ENCODE results near the gene PPP2R3B.

PPP2R3B gene

DNA sequence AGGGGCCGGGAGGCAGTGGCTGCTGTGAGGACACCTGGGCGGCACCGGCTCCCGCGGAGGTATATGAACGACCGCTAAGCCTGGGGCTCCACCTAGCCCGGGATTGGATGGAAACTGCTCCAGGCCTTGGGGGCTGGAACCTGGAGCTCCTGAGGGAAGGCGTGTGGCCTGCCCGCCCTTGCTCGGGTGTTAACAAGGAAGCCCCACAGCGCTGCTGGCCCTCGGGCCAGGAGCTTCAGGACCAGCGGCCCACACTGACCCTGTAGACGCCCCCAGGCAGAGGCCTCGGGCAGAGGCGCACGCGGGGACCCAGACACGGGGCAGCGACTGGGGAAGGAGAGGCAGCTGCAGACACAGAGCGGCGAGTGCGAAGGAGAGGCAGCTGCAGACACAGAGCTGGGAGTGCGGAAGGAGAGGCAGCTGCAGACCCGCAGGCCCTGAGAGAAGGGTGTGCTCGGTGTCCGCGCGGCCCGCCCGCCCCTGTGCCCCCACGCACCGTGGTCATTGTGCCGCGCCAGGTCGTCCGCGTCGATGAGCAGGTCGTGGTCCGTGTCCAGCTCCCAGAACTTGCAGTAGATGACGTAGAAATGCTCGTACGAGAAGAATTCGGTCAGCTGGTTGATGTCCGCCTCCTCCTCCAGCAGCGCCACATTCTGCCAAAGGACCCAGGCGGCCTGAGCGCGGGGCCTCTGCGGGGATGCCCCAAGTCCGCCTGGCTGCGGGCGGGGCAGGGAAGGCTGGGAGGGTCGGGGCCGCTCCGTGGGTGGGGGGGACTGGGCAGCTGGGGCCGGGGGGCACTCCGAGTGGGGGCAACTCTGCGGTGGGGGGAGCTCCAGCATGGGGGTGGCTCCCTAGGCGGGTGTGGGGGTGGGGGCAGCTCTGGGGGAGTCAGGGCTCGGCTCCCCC lies 41.4 kb downstream of the PPP2R3B start:
- H3K4me3 ChIP-seq (ENCODE audit: low read length) = no peak overlapping the region
- TF ChIP-seq, protein P1, sequence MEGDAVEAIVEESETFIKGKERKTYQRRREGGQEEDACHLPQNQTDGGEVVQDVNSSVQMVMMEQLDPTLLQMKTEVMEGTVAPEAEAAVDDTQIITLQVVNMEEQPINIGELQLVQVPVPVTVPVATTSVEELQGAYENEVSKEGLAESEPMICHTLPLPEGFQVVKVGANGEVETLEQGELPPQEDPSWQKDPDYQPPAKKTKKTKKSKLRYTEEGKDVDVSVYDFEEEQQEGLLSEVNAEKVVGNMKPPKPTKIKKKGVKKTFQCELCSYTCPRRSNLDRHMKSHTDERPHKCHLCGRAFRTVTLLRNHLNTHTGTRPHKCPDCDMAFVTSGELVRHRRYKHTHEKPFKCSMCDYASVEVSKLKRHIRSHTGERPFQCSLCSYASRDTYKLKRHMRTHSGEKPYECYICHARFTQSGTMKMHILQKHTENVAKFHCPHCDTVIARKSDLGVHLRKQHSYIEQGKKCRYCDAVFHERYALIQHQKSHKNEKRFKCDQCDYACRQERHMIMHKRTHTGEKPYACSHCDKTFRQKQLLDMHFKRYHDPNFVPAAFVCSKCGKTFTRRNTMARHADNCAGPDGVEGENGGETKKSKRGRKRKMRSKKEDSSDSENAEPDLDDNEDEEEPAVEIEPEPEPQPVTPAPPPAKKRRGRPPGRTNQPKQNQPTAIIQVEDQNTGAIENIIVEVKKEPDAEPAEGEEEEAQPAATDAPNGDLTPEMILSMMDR (conservative IDR thresholded peaks at IDR 0.05; ENCODE audit: low read length) = no peak

DNA sequence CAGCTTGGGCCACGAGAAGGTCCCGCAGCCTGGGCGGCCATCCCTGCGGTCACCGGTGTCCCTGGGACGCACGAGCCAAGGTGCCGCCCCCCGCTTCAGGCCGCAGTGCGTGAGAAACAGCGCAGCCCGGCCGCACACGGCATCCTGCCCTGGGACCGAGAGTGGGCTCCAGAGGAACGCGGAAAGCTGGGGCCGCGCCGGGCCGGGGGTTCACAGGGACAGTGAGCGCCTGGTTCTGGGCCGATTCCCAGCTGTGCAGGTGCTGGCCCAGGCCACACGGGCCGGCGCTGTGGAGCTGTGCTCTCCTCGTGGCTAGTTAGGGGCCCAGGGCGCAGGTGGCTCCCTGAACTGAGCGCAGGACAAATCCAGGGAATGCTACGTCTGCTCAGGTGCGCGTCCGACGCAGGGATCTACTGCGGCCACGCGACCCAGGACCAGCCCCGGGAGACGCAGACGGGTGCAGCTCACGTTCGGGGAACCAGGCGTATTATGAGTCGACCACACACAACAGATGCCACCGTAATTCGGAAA lies 42.3 kb downstream of the PPP2R3B start:
- TF ChIP-seq, protein P1 (conservative IDR thresholded peaks at IDR 0.05; ENCODE audit: low read length) = no peak
- H3K4me3 ChIP-seq (ENCODE audit: low read length) = no peak overlapping the region
- DNase-seq (ENCODE audit: low read depth) = no peak

More for the DNA sequence above, 41.4 kb downstream of the PPP2R3B start:
- no peak for DNase-seq (ENCODE audit: low read depth)

DNA sequence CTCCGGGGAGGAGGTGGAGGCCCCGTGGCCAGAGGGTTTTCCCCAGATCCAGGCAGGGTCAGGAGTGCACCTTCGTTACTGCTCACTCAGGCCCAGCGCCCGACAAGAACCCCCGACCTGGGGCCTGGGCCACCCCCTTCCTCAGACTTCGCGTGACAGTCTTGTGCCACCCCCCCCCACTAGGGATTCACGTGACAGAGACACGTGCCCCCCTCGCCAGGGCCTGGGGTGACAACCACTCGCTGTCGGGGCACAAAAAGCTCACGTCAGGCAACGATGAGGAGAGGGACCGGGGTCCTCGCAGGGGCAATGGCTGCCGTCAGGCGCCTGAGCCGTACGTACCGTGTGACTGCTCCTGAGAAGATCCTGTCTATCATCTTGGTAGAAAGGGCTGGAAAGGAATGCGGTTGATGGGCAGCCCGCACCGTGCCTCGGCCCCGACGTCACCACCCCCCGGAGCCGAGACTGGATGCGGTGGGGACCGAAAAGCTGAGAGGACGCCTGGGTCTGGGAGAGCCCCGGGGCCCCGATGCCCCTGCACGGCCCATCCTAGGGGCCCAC lies 45.1 kb downstream of the PPP2R3B start:
- no peak for DNase-seq (ENCODE audit: low read depth)
- no peak overlapping the region for H3K4me3 ChIP-seq (ENCODE audit: low read length)
- TF ChIP-seq, protein P1 (conservative IDR thresholded peaks at IDR 0.05; ENCODE audit: low read length) = no peak

DNA sequence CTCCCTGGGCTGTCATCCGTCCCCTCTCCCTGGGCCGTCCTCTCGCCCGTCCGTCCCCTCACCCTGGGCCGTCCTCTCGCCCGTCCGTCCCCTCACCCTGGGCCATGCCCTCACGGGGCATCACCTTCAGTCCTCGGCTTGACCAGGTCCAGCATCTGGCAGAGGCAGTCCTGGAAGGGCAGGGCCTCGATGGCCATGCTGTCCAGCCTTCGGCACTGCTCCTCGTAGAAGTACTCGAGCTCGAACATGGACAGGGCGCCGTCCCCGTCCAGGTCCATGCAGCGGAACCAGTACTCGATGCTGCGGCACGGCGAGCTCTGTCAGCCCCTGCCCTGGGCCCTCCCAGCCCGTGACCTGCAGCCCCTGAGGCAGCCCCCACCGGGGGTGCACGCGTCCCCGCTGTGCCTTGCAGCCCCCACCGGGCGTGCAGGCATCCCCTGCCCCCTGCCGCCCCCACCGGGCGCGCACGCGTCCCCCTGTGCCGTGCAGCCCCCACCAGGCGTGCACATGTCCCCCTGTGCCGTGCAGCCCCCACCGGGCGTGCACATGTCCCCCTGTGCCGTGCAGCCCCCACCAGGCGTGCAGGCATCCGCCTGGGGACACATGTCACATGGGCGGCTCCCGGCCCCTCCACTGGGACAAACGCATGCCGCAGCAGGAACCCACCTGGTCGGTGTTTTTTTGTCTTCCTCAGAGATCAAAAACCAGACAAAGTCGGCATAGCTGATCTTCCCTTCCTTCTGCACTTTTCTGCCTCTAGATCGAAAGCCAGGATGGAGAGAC lies 45.9 kb downstream of the PPP2R3B start:
- H3K4me3 ChIP-seq (ENCODE audit: low read length) = no peak overlapping the region
- no peak for DNase-seq (ENCODE audit: low read depth)
- TF ChIP-seq, protein P1 (conservative IDR thresholded peaks at IDR 0.05; ENCODE audit: low read length) = no peak

DNA sequence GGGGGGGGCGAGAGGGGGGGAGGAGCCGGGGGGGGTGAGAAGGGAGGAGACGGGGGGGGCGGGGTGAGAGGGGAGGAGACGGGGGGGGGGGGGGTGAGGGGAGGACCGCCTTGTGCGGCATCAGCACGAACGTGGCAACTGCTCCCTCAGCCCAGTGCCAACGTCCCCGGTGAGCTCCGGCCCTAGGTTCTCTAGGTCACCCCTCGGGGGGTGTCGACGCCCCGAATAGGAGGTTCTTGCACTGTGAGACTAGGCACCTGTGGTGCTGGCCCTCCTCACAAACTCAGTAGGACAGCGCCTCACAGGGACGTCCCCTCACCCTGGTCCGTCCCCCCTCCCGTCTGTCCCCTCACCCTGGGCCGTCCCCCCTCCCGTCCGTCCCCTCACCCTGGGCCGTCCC lies 46.6 kb downstream of the PPP2R3B start:
- TF ChIP-seq, protein P1 (conservative IDR thresholded peaks at IDR 0.05; ENCODE audit: low read length) = no peak
- no peak for DNase-seq (ENCODE audit: low read depth)
- no peak overlapping the region for H3K4me3 ChIP-seq (ENCODE audit: low read length)

DNA sequence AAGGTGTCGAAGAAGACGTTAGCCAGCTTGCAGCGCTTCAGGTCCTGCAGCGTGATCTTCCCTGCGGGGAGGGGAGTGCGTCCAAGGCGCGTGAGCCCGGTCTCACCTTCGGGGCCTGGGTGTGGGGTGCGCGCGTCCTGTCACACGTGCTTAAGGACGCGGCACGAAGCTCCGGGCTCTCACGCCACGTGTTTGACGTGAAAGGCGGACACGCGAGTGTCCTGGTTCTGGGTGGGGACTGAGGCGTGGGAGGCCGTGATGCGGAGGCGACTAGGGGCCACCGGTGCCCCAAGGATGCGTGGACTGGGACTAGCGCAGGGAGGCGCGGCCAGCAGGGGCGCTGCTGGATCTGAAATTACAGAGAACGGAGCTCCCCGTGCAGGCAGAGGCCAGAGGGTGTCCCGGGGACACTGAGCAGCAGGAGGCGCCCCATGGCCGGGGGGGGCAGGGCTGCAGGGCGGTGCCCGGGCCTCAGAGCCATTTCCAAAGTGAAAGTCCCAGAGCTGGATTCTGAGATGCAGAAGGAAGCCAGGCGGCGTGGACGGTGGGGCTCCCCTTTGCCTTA lies 47.8 kb downstream of the PPP2R3B start:
- no peak overlapping the region for H3K4me3 ChIP-seq (ENCODE audit: low read length)
- no peak for DNase-seq (ENCODE audit: low read depth)
- TF ChIP-seq, protein P1 (conservative IDR thresholded peaks at IDR 0.05; ENCODE audit: low read length) = no peak
